ENCODE data around the gene MRTFB. TPM values are rescaled to one million over a fixed set of nuclear protein-coding genes. Genes with fewer than 3 reads are reported as not detected.

MRTFB gene
- total RNA-seq, 1 donor from 2014 or later, result 12.9 TPM

DNA sequence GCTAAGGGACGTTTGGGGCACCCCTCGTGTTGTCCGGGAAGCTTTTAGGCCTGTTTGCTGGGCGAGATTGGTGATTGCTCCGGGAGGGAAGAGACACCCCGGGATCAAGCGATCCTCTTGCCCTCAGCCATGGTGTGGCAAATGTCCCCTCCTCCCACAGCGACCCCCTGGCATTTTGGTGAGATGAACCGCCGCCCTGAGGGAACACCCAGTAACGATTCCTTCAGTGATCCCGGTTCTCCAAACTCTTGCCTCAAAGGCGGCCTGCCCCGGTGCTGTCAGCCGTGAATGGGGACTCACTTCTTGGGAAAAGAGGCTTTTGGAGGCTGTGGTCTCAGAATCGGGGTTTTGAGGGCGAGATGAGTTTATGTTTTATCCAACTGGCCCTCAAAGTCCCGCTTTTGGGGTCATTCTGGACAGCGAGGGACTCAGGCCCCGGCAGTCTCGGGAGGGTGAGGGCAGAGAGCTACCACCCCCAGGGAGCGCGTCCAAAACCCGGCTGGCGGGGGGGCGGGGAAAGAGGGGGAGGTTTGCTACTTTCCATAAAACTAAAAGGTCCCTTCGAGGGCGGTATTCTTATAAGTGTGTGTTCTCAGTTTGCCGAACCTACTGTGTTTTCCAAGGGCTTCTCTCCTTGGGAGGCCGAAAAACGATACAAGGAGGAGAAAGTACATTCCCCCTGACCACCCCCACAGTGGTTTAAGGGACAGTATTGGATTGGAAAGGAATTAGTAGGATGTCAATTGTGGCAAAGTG, 232.7 kb downstream of the MRTFB start:
- DNase-seq (ENCODE audit: low read depth), result no peak
- TF ChIP-seq, protein P1, sequence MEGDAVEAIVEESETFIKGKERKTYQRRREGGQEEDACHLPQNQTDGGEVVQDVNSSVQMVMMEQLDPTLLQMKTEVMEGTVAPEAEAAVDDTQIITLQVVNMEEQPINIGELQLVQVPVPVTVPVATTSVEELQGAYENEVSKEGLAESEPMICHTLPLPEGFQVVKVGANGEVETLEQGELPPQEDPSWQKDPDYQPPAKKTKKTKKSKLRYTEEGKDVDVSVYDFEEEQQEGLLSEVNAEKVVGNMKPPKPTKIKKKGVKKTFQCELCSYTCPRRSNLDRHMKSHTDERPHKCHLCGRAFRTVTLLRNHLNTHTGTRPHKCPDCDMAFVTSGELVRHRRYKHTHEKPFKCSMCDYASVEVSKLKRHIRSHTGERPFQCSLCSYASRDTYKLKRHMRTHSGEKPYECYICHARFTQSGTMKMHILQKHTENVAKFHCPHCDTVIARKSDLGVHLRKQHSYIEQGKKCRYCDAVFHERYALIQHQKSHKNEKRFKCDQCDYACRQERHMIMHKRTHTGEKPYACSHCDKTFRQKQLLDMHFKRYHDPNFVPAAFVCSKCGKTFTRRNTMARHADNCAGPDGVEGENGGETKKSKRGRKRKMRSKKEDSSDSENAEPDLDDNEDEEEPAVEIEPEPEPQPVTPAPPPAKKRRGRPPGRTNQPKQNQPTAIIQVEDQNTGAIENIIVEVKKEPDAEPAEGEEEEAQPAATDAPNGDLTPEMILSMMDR (conservative IDR thresholded peaks at IDR 0.05; ENCODE audit: low read depth, low read length), result no peak
- H3K4me3 ChIP-seq (ENCODE audit: low read depth, low read length), result peak overlapping the region; percentile 94

DNA sequence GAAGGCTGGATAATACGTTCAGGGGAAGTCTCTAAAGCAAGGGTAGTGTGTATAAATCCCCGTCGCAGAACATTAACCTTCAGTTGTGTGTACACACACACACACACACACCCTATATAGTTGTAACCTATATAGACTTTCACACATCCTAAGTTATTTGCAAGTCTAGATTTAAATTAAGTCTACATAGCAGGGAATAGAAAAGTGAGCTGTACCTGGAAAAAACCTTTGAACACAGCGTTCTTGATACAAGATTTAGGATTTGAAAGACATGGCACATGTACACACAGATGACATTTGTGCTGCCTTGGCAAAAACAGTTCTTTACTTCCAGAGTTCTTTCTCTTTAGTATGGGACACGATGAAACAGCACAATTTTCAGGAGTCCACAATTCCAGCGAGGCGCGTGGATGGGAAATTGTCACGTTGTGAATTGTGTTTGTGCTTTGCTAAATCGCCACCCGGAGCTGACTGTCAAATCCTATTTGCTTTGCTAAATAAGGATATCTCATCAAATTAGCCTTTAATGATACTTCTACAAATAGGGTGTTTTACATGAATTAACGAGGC, 233.9 kb downstream of the MRTFB start:
- DNase-seq (ENCODE audit: low read depth), result no peak
- H3K4me3 ChIP-seq (ENCODE audit: low read depth, low read length), result no peak overlapping the region
- TF ChIP-seq, protein P1 (conservative IDR thresholded peaks at IDR 0.05; ENCODE audit: low read depth, low read length), result no peak

DNA sequence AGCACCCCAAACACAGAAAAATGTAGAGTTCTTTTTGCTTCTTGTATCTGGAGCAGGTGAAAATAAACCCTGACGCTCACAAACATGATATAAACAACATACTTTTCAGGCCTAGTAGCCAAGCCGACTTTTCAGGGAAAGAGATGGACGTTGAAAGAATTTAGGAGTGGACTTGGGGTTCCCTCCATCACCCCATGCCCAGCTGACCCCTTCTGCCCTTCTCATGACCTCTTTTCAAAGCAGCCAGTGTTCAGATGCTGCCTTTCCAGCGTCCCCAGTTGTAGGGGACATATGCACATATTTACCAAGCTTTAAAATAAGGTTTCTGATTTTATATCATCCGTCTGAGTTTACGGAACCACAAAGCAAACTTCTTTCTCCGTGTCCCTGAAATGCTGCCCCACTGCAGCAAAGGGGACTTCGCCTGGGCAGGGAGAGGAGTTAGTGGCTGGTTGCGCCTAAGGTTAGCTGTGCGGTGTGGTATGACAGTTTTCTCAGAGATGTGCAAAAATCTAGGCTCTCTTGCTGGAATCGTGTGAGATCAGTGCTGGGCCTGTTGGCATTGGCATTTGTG, 235.5 kb downstream of the MRTFB start:
- TF ChIP-seq, protein P1 (conservative IDR thresholded peaks at IDR 0.05; ENCODE audit: low read depth, low read length), result no peak
- no peak for DNase-seq (ENCODE audit: low read depth)
- H3K4me3 ChIP-seq (ENCODE audit: low read depth, low read length), result no peak overlapping the region

DNA sequence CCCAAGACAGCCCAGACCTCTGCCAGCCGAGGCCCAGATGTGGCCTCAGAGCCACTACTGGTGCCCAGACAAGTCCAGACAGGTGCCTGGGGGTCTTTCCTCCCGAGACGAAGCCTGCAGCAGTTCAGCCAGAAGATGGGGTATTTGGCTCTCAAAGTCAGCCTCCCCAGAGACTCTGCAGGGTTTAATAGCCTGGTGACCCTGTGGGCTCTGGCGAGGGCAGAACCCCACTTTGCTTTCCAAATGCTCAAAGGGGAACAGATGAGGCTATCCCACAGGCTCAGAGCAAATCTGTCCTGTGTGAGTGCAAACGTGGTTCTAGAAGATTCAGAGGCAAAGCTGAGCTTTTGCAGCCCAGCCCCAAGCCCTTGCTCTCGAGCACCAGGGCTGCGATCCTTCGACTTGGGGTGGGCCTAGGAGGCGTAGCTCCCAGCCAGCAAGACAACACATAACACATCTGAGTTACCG, 236.0 kb downstream of the MRTFB start:
- no peak for DNase-seq (ENCODE audit: low read depth)
- TF ChIP-seq, protein P1 (conservative IDR thresholded peaks at IDR 0.05; ENCODE audit: low read depth, low read length), result no peak
- no peak overlapping the region for H3K4me3 ChIP-seq (ENCODE audit: low read depth, low read length)

DNA sequence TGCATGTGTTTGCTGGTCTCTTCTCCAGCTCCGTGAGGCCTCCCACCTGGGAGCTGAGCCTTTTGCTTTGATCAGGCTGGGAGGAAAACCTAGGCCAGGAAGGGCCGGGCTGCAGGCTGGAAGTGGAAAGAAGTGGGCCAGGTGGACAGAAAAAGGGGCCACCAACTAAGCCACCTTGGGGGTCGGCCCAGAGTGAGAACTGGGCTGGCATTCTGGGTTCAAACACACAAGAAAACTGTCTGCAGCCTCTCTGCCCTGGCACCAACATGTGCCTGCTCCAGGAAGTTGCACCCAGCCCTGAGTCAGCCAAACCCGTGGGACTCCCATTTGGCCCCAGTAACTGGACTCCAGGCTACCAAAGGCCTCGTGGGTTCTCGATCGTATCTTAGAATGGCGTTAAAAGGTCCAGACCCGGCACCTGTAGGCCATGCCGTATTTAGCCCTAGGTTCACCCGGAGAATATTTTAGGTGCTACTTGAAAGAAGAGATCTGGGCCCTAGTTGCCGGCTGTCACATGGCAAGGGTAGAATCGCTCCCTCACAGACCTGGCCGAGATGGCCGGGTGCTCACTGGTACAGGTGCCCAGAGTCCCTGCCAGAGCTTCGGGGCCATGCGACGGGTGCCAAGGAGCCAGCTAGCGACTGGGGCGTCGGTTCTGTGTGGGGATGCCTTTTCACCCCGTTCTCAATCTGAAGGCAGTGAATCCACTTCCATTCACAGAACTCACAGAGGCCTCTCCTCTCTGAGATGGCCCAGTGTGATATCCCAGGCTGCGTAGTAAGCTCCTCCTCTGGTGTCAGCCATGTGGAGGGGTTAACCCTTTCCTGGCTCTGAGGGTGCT, 236.6 kb downstream of the MRTFB start:
- H3K4me3 ChIP-seq (ENCODE audit: low read depth, low read length), result no peak overlapping the region
- DNase-seq (ENCODE audit: low read depth), result no peak
- TF ChIP-seq, protein P1 (conservative IDR thresholded peaks at IDR 0.05; ENCODE audit: low read depth, low read length), result no peak

DNA sequence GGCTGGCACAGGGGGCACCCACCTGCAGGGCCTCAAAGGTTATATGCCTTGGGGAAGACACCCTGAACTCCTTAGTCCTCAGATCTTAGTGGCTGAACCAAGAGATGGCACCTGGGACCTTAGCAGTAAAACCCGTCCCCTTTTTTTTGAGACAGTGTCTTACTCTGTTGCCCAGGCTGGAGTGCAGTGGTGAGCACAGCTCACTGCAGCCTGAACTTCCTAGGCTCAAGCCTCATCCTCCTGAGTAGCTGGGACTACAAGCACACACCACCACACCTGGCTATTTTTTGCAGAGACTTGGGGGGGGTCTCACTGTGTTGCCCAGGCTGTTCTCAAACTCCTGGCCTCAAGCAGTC, 237.2 kb downstream of the MRTFB start:
- TF ChIP-seq, protein P1 (conservative IDR thresholded peaks at IDR 0.05; ENCODE audit: low read depth, low read length), result no peak
- H3K4me3 ChIP-seq (ENCODE audit: low read depth, low read length), result no peak overlapping the region
- DNase-seq (ENCODE audit: low read depth), result no peak

Data from epithelial cell of proximal tubule (primary cell).